ENCODE results near the gene TREML4.
A peak's percentile ranks its signal among the peaks of the same experiment; 100 is the strongest.

Gene TREML4

GRCh38 chr6:41255638-41256246 is 27.6 kb downstream of the TREML4 start:
- no peak for DNase-seq

GRCh38 chr6:41256383-41256782 is 28.2 kb downstream of the TREML4 start:
- DNase-seq = no peak

GRCh38 chr6:41257369-41258195 is 29.4 kb downstream of the TREML4 start:
- DNase-seq = no peak

- no peak for DNase-seq
Measured at GRCh38 chr6:41258196-41258493, 30.0 kb downstream of the TREML4 start.

- DNase-seq = no peak
Measured at GRCh38 chr6:41262401-41262800, 34.3 kb downstream of the TREML4 start.

- no peak for DNase-seq
Measured at GRCh38 chr6:41263267-41263666, 35.1 kb downstream of the TREML4 start.

- no peak for DNase-seq
Measured at GRCh38 chr6:41266541-41266940, 38.4 kb downstream of the TREML4 start.

- DNase-seq = no peak
Measured at GRCh38 chr6:41268478-41268877, 40.3 kb downstream of the TREML4 start.

GRCh38 chr6:41269166-41269565 is 41.0 kb downstream of the TREML4 start:
- DNase-seq = no peak

GRCh38 chr6:41269716-41270115 is 41.6 kb downstream of the TREML4 start:
- DNase-seq = no peak

- no peak for DNase-seq
Measured at GRCh38 chr6:41271901-41272395, 43.8 kb downstream of the TREML4 start.

GRCh38 chr6:41272591-41273240 is 44.6 kb downstream of the TREML4 start:
- no peak for DNase-seq

GRCh38 chr6:41273714-41274113 is 45.6 kb downstream of the TREML4 start:
- DNase-seq = no peak

- DNase-seq = no peak
Measured at GRCh38 chr6:41274256-41274655, 46.1 kb downstream of the TREML4 start.

GRCh38 chr6:41275489-41275888 is 47.3 kb downstream of the TREML4 start:
- no peak for DNase-seq

GRCh38 chr6:41277605-41278004 is 49.5 kb downstream of the TREML4 start:
- no peak for DNase-seq

- DNase-seq = peak; percentile 67
Measured at GRCh38 chr6:41278699-41279405, 50.7 kb downstream of the TREML4 start.

- DNase-seq = no peak
Measured at GRCh38 chr6:41280381-41281057, 52.4 kb downstream of the TREML4 start.

- no peak for DNase-seq
Measured at GRCh38 chr6:41283600-41283999, 55.5 kb downstream of the TREML4 start.

GRCh38 chr6:41284726-41285125 is 56.6 kb downstream of the TREML4 start:
- DNase-seq = no peak

GRCh38 chr6:41286544-41287346 is 58.6 kb downstream of the TREML4 start, which contains the start of gene TREM1:
TREM1 (minus strand) TSS chr6:41286682; CDS start chr6:41286655, 27 bp downstream.
- no peak for DNase-seq
